CD1c-positive myeloid dendritic cell (primary cell): ENCODE data around the gene AQP3.
"Not testable (repeated sequence)": the region's sequence is repeated elsewhere in the genome, so short reads cannot be mapped to it uniquely, and the experiment has no call there.

Source experiments
- DNase-seq: peaks from one replicate; pipeline ENCODE4 v3.0.0-alpha.2; 2016; ENCODE audit errors: extremely low spot score

Gene AQP3

GRCh38 chr9:33414889-33415500 is 32.4 kb downstream of the AQP3 start:
- no peak for DNase-seq

GRCh38 chr9:33414268-33414667 is 33.1 kb downstream of the AQP3 start:
- DNase-seq = no peak

- no peak for DNase-seq
Measured at GRCh38 chr9:33408087-33408486, 39.3 kb downstream of the AQP3 start.

GRCh38 chr9:33407061-33407460 is 40.3 kb downstream of the AQP3 start:
- DNase-seq = no peak

GRCh38 chr9:33404788-33405362 is 42.5 kb downstream of the AQP3 start:
- peak; percentile 35 for DNase-seq

- no peak for DNase-seq
Measured at GRCh38 chr9:33403941-33404787, 43.2 kb downstream of the AQP3 start.

DNA sequence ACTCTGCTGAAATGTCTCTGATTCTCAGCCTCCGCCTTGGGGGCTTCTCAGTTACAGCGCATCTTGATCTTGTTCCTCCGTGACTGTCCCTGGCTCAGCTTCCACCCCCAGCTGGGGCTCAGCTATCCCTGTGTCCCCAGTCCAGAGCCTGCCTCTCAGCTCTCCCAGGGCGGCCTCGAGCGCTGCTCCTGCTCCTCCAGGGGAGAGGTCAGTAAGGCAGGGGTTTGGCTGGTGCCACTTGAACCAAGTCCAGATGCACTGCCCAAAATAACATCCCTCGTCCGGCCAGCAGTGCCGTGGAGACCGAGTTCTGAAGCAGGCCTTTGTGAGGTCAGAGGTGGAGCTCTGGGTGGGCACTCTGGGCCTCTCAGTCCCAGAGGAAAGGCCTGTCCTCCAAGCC is 45.0 kb downstream of the AQP3 start, which contains the start of gene AQP7:
AQP7 (minus strand) TSS at position 198 of the 400 bp plus-strand sequence. CDS start 1,306 bp downstream, outside the sequence.
- not testable (repeated sequence) for DNase-seq

GRCh38 chr9:33401809-33402208 is 45.6 kb downstream of the AQP3 start:
- not testable (repeated sequence) for DNase-seq

GRCh38 chr9:33399047-33399446 is 48.3 kb downstream of the AQP3 start:
- DNase-seq = not testable (repeated sequence)

GRCh38 chr9:33397801-33398200 is 49.6 kb downstream of the AQP3 start:
- DNase-seq = not testable (repeated sequence)

- DNase-seq = not testable (repeated sequence)
Measured at GRCh38 chr9:33395159-33395879, 52.1 kb downstream of the AQP3 start.

- DNase-seq = not testable (repeated sequence)
Measured at GRCh38 chr9:33393986-33394385, 53.4 kb downstream of the AQP3 start.

DNA sequence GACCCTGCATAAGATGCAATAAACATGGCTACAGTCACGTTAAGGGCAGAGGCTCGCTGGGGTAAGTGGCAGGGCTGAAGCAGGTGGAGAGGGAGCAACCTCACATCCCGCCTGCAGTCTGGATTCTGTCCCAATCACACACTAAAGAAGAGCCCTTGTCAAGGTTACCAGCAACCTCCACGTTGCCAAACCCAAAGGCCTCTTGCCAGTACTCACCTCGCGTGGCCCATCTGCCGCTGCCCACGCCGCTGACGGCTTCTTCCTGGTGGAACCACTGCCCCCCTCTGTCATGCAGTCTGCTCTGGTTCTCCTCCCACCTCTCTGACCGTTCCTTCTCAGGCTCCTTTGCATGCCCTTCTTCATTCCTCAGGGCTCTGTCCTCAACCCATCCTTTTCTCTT is 53.8 kb downstream of the AQP3 start:
- DNase-seq = no peak

- DNase-seq = not testable (repeated sequence)
Measured at GRCh38 chr9:33392591-33393021, 54.8 kb downstream of the AQP3 start.
